GM06990 (cell line): ENCODE data around the gene ELMO1.

ENCODE experiments used
- DNase-seq: peaks from one replicate; pipeline ENCODE4 v3.0.0-alpha.2; 2011; ENCODE audit not compliant: insufficient read length; ENCODE audit errors: extremely low read depth
- H3K27me3 ChIP-seq: replicated peaks from 2 replicates; pipeline ENCODE4 v1.6.0; 2011; ENCODE audit warnings: low read length; ENCODE audit not compliant: control insufficient read depth, insufficient read depth
- H3K36me3 ChIP-seq: 2 replicates; pipeline ENCODE4 v1.5.1; 2011; ENCODE audit warnings: low read length; ENCODE audit not compliant: control insufficient read depth, insufficient read depth
- H3K4me3 ChIP-seq: replicated peaks from 2 replicates; pipeline ENCODE4 v1.5.1; 2011; ENCODE audit warnings: low read depth, mild to moderate bottlenecking, control low read depth, low read length
- TF ChIP-seq, protein P1 (sequence below): IDR thresholded peaks from 2 replicates; pipeline ENCODE4 v1.5.1; 2011; ENCODE audit warnings: low read length, control low read depth, mild to moderate bottlenecking, inconsistent platforms; ENCODE audit not compliant: insufficient read depth, poor library complexity, severe bottlenecking

Gene ELMO1

DNA sequence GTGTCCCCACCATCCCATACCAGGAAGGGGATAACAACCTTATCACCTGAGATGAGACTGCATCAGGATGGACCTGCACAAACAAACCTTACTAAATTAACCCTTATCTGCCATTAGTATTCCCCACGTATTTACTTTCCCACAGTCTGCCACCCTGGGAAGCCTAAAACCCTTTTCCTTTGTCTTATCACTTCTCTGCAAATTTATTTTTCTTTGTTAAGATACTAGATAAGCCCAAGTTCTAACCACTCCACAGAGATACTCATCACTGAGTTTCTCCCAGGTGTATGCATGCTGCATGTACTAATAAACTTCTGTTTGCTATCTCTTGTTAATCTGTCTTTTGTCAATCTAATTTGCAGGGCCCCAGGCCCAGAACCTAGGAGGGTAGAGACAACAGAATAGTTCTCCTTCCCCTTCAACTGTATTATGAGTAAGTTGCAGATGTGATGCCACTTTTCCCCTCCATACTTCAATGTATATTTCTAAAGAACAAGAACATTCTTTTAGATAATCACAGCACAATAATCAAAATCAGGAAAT is 66.0 kb downstream of the ELMO1 start:
- no peaks in the 10 kb centered on the region for H3K36me3 ChIP-seq
- no peak for DNase-seq
- TF ChIP-seq, protein P1, sequence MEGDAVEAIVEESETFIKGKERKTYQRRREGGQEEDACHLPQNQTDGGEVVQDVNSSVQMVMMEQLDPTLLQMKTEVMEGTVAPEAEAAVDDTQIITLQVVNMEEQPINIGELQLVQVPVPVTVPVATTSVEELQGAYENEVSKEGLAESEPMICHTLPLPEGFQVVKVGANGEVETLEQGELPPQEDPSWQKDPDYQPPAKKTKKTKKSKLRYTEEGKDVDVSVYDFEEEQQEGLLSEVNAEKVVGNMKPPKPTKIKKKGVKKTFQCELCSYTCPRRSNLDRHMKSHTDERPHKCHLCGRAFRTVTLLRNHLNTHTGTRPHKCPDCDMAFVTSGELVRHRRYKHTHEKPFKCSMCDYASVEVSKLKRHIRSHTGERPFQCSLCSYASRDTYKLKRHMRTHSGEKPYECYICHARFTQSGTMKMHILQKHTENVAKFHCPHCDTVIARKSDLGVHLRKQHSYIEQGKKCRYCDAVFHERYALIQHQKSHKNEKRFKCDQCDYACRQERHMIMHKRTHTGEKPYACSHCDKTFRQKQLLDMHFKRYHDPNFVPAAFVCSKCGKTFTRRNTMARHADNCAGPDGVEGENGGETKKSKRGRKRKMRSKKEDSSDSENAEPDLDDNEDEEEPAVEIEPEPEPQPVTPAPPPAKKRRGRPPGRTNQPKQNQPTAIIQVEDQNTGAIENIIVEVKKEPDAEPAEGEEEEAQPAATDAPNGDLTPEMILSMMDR, result no peak

DNA sequence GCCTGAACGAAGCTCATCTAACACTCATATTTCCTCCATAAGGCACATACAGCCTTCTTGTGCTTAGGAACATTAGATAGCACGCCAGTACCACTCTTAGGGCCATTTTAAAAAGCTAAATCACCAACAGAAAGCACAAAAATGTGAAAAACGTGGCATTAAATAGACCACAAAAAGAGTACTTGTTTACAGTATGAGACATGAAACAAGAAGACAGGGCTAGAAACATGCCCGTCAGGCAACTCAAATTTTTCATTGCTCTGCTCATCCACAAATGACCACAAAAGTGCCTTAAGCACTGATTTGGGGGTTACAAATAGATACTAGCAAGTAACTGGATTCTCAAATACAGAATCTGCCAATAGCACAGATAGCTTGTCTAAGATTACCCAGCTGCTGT is 67.8 kb downstream of the ELMO1 start:
- DNase-seq, result no peak
- Histone ChIP-seq H3K4me3 (no peak overlapping the region), H3K27me3 (no peaks in the 10 kb centered on the region), H3K36me3 (no peaks in the 10 kb centered on the region)
- TF ChIP-seq, protein P1, result no peak

More for the DNA sequence above, 66.0 kb downstream of the ELMO1 start:
- no peak overlapping the region for H3K4me3 ChIP-seq
- no peaks in the 10 kb centered on the region for H3K27me3 ChIP-seq

DNA sequence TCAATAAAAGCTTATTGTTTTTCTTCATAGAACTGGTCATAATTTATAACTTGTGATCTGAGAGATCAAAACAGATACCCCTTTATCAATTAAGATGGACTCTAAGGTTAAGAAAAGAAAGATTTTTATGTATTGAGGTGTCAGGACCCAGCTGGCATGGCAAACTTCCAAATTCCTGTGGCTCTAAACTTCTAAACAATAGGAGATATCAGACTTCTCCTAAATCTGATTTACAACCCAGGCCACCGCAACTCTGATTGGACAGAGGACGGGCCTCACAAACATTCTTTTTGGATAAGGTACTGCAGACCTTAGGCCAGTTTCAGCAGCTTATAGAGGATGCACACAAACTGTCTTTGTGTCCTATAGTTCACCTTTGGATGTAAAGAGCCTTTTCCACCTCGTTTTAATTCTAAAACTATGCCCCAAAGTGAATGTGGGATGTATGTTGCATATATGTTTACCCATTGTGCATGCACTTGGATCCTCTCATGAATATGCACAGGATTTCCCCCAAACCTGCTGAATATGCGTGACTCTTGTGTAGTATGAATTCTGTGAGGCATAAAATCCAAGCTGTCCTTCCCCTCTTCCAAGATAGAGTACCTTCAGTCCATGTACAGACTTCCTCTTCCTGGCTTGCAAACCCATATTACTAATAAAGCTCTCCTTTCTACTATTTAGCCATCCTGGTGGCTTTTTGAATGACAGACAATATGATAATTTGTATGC is 69.0 kb downstream of the ELMO1 start:
- no peak overlapping the region for H3K4me3 ChIP-seq
- no peaks in the 10 kb centered on the region for H3K27me3 ChIP-seq
- TF ChIP-seq, protein P1, result no peak
- no peaks in the 10 kb centered on the region for H3K36me3 ChIP-seq
- no peak for DNase-seq

DNA sequence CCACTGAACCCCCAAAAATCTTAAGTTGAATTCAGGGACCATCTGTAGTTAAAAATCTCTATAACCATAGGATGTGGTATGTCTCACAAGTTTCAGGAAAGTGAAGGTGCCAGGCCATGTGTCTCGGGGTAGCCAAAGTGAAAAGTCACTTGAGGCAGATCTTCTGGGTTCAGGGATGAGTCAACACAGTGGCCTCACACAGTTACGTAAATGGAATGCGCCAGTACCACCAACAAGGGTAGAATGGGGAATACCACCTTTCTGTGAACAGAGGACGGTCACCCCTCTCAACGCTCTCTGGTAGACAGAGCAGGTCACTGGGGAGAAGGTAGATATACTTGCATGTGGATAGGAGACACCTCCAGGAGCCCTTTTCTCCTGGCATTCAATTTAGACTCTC is 71.4 kb downstream of the ELMO1 start:
- H3K4me3 ChIP-seq, result no peak overlapping the region
- no peaks in the 10 kb centered on the region for H3K27me3 ChIP-seq
- H3K36me3 ChIP-seq, result no peaks in the 10 kb centered on the region
- DNase-seq, result no peak
- TF ChIP-seq, protein P1, result no peak

DNA sequence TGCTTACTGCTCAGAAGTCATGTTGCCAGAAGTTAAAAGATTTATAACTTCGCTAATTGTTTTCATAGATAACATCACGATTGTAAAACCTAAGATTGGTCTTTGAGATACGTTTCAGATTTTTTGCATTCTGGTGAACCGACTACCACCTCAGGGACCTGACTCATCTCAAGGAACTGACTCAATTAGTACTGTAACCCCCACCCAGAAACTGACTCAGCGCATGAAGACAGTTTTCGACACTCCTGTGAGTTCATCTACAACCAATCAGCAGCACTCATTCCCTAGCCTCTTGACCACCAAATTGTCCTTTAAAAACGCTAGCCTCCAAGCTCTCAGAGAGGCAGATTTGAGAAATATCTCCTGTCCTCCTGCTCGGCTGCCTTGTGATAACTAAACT is 72.3 kb downstream of the ELMO1 start:
- Histone ChIP-seq H3K27me3 (no peaks in the 10 kb centered on the region), H3K36me3 (no peaks in the 10 kb centered on the region), H3K4me3 (no peak overlapping the region)
- TF ChIP-seq, protein P1, result no peak
- no peak for DNase-seq

DNA sequence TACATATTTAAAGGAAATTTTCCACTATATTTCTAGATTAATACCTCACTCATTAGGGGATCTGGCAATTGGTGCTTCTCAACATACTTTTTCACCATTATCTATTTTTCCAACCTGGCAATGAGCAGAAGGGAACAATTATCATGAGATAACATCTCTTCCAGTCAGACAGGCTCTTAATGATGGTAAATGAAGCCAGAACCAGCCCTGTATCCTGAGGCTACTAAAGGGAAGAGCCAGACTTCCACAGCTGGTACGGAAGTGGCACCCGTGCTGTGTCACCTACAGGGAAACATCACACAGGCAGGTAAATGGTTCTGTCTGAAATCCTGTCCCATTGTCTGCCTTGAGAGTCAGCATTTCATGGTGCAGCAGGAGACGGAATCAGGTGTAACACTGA is 75.9 kb downstream of the ELMO1 start:
- H3K4me3 ChIP-seq, result no peak overlapping the region
- TF ChIP-seq, protein P1, result no peak
- H3K27me3 ChIP-seq, result no peaks in the 10 kb centered on the region
- DNase-seq, result no peak
- H3K36me3 ChIP-seq, result no peaks in the 10 kb centered on the region
